Dermis blood vessel endothelial cell (primary cell): ENCODE results near the gene YJEFN3. TPM values are rescaled to one million over a fixed set of nuclear protein-coding genes. Genes with fewer than 3 reads are reported as not detected.

ENCODE experiments used
- DNase-seq: peaks from one replicate; pipeline ENCODE4 v3.0.0; 2010
- total RNA-seq: library from RNA; depleted of rRNA; stranded (reverse); fragments of >200 nt; gene quantifications from 2 replicates; pipeline ENCODE4 v1.2.3, GENCODE V29; 2014

The YJEFN3 gene, protein sequence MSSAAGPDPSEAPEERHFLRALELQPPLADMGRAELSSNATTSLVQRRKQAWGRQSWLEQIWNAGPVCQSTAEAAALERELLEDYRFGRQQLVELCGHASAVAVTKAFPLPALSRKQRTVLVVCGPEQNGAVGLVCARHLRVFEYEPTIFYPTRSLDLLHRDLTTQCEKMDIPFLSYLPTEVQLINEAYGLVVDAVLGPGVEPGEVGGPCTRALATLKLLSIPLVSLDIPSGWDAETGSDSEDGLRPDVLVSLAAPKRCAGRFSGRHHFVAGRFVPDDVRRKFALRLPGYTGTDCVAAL
- total RNA-seq: 0.14 and 0.17 TPM in 2 replicates

DNA sequence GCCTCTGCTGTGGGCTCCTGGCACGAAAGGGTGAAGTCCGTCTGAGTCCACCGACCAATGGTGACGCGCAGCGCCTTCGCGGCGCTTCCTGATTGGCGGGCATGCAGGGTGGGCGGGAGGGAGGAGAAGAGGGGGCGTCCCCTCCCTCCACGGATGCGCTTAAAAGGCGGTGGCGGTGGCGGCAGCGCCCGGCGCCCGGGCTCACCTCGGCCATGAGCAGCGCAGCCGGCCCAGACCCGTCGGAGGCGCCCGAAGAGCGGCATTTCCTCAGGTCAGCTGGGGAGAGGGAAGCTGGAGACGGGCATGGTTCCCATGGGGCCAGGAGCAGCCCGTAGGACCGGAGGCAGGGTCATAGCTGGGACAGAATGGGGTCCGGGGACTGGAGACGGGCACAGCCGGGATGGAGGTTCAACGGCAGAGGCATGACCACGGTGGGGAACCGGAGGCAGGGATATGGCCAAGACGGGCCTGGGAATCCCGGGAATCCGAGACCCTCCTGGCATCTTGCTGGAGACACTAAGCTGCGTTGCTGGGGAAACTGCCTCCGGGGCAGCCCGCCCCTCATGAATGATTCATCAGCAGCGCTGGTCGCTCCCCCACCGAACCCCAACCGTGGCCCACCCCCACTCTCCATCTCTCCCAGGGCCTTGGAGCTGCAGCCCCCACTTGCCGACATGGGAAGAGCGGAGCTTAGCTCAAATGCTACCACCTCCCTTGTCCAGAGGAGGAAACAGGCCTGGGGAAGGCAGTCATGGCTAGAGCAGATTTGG is at the start of gene YJEFN3:
TSS of gene YJEFN3 (plus strand) at position 191 of the 770 bp plus-strand sequence. CDS start at position 213, 22 bp downstream.
- peak; percentile 55 for DNase-seq

DNA sequence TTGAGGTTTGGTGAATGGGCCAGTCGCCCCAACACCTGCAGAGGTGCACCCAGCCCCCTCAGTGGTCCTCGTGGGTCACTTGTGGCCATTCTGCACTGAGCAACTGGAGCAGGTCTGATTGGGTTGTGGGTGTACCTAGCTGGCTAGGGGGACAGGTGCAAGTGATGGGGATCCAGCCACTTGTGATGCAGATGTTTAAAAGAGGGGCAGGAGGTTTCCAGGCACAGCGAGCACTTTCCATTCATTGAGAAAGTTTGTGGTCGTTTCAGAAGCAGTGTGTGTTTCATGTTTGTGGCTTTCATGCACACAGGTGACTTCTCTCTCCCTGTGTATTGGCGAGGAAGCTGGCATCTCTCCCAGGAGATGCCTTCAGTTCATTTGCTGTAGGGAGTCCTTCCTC is 48.0 kb upstream of the YJEFN3 start:
- no peak for DNase-seq

DNA sequence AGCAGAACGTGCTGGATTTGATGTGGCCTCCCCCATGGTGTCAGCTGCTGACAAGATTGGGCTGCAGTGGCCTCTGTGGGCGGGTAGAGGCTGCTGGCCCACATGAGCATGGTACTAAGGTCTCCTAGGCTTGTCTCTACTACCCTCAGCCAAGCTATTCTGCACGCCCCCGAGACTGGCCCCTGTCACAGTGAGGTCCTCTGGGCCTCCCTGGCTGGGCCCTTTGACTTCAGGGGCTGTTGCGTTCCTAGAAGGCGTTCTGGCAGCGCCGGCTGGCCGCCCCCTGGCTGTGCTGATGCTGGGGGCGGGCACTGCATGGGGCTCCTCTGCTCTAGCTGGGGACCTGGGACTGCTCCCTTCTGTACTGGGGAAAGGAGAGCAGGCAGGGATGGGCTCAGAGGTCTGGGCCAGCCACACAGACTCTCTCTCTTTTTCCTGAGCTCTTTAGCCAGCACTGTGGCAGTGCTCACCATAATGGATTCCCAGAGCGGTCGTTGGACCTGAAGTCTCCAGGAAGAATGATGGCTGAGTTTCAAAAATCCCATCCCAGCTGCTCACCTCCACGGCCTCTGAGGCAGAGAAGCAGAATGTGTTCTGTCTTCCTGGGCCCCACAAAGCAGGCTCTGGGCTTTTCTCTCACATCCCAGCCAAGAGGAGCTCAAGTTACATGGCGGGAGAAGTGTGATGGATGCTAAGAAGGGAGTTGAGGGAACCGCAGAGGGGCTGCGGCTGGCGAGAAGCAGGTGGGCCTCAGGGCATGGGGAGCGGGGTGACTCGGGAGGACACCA is 45.7 kb upstream of the YJEFN3 start:
- DNase-seq: no peak

DNA sequence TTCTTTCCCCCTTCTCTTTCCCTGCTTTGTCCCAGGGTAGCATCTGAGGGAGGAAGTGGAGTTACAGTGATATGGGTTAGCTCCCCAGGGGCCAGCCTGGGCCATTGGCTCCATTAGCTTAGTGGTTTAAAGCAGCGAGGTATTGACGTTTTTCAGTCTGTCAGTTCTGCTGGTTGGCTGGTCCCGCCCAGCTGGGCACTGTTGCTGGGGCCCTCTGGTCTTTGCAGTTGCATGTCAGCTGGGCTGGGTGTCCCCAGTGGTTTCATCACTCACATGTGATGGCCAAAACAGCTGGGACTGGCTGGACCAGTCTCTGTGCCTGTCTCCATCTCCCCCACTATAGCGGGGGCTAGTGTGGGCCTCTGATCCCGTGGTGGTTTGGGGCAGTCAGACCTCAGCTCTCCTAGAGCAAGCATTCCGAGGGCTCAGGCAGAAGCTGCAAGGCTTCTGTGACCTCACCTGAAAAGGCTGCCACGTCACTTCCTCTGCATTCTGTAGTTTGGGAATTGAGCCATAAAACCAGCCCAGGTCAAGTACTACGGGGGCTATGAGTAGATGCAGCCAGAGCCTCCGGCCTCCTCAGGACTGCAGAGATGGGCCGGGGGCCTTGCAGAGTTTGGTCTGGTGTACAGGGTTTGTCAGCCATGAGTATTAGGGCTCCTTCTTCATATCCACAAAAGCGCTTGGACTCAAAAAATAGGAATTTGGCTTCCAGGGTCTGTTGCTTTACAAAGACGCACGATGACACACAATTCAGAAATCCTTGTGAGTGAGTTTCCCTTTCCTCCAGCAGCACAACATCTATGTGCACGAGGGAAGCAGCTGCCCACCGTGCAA is 43.3 kb upstream of the YJEFN3 start:
- peak; percentile 59 for DNase-seq

DNA sequence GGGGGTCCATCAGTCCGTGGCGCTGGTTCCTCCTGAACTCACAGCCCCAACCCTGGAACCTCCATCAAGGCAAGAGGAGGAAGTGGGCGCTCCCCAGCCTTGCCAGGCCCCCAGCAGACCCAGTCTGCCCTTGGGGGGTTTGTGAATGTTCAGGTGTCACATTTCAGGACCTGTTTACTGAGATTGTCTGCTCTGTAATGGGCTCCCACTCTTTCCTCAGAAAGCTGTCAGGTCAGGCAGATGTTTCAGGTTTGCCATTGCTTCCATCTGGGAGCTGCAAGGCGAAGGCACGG is 42.8 kb upstream of the YJEFN3 start:
- DNase-seq: no peak

DNA sequence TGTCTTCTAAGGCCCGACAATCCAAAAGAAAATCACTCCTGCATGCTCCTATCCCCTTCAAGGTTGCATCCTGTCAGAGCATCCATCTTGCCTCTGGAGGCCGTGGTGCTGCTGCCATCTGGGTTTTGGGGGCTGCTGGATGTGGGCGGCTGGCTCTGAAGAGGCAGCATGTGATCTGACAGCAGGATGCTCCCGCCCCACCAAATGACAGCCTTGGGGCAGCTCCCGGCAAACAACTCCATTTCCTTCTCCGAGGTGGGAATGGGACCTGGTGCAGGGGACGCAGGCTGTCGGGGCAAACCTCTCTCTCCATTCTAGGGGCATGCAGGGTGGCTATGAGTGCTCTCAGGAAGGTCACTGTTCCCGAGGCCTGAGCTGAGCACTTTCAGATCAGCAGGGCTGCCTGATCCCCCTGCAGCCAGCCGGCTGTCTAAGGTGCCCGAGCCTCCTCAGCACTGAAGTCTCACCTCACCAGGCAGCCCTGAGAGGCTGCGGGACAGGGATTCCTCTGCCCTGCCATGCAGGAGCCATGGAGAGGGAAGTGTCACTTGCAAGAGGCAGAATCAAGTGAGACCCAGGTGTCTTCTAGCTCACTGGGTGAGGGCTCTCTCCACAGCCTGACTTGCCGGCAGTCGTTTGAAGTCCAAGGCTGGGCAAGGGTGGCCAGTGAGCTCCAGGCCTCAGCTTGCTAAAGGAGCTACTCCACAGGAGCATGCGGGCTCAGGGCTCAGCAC is 42.2 kb upstream of the YJEFN3 start:
- DNase-seq: no peak

DNA sequence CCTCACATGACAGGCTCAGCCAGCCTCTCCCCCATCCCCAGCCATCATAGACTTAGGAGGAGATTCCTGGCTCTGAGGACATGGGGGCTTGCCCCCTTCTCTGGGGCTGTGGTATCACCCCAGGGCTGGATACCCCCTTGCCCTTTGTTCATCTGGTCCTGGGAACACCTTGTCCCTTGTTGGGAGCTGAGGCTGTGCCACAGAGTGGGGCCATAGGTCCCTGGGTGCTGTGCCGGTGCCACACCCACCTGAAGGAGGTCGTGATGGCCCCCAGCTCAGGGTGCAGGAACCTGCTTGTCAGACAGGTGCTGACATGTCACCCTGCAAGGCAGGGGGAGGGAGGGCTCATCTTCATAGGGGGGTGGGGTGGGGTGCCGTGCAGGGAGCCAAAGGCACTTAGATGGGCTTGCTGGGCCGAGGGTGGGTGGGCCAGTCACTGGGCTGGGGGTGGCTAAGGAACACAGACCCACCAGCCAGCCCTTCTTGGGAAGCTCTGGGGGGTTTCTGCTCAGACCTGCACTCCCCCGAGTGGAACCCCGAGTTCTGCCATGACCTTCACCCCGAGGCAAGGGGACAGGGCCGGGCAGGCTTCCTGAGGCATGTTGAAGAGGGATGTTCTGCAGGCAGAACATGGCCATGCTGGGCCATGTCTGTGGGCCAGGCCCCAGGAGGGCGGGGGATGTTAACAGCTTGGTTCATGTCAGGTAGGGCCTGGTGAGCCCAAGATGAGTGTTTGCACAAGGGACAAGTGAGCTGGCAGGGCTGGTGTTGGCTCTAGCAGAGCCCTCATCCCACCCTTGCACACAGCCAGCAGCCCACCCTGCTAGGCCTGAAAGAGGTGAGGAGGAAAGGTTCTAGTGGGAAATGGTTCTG is 41.4 kb upstream of the YJEFN3 start:
- no peak for DNase-seq

DNA sequence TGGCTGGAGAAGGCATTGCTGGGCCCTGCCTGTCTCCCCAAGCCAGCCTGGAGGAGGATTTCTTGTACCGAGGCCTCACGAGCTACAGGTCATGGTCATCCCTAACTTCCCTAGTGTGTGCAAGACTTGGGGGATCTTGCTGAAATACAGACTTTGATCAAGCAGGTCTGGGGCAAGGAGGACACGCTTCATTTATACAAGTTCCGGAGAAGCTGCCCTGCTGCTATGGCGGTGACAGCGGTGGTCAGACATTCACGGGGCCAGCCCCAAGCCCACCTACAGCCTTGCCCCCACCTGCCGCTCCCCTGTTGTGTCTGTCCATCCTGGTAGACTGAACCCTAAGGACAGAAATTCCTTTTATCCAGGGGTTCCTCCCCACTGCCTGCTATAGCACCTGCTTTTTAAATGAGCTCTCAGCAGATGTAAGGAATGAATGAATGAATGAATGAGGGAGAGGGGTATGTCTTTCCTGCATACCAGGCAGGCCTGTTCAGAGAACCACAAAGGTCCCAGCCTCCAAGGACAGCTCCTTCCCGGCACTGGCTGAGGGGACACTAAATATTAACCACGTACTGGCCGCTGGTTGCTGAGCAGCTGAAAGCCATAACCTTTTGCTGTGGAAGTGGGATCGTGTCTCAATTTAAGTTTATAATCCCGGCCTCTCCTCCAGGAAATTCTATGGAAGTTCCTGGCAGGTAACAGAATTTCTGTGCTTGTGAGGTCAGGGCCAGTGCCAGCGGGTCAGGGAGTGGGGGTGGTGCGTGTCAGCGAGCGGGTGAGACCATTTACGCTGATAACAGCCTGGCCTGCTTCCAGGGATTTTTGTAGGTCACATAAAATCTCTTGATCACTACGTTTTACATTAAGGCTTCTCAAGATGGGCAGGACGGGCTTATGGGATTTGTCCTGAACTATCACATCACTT is 40.5 kb upstream of the YJEFN3 start:
- peak; percentile 58 for DNase-seq

DNA sequence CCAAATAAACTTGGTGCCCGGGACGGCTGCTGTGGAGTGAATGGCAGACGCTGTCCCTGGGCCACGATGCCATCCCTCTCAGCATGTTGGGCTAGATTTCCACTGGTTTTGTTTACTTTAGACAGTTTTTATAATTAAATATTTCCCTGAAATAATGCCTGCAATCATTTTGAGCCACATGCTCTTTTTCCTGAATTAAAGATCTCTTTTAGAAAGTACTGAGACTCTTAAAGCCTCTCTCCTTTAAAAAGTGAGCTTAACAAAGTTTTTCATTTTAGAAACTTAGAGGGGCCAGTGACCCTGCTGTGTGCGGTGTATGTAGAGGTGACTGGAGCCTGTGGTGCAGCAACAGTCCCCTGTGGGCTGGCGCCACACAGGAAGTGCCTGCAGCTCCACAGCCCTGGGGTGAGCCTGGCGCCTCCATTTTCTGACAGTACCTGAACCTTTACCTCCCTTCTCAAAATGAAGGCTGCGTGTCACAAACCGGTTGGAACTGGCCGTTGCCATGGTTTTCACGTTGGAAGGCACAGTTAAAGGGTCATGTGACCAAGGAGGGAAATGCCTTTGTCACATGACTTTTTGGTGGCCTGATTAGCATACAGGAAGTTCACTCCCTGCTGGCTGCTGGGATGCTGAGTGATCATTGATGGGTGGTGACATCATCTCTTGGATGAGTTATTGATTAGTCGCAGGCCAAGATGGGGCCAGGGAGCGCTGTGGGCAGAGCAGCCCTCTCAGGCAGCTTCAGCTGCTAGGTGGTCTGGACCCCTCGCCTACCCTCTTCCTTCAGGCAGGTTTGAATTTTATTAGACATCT is 39.6 kb upstream of the YJEFN3 start:
- peak; percentile 96 for DNase-seq

DNA sequence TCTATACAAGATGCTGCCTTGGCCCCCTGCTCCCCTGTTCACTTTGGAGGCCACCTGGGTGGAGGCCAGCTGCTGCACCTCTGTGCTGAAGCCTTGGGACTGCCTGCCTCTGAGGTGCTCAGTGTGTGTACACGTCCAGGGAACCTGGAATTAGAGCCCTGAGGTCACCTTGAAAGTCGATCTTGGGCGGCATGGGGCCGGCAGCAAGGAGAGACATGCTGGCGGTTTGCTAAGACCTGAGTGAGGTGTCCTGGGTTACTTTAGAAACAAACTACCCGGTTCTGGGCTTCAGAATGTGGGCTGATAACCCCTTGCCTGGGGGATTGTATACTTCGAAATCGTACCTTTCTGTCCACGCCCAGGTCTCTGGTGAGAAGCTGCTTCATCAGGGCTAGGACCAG is 38.9 kb upstream of the YJEFN3 start:
- no peak for DNase-seq

DNA sequence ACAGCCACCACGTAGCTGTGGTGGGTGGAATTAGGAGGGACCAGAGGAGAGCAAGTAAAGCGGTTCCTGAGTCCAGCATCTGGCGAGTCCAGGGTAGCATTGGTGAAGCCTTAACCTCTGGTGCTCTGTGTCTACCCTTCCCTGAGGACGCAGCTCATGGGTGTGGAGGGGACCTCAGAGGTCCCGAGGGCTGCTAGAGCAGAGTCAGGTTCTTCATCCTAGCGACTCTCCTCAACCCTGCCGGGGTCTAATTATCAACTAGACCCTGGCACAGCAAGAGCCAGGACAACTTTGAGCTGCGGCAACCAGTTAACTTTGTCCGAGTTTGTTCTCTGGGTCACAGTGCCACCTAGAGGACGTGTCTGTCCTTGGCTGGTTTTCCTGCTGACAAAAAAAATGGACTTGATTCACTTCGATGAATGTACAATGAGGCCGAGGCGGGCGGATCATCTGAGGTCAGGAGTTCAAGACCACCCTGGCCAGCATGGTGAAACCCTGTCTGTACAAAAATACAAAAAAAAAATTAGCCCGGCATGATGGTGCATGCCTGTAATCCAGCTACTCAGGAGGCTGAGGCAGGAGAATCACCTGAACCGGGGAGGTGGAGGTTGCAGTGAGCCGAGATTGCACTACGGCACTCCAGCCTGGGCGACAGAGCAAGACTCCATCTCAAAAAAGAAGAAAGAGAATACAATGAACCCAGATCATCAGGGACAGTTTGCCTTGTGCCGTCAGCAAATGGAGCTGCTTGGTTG is 38.3 kb upstream of the YJEFN3 start:
- DNase-seq: peak; percentile 91

DNA sequence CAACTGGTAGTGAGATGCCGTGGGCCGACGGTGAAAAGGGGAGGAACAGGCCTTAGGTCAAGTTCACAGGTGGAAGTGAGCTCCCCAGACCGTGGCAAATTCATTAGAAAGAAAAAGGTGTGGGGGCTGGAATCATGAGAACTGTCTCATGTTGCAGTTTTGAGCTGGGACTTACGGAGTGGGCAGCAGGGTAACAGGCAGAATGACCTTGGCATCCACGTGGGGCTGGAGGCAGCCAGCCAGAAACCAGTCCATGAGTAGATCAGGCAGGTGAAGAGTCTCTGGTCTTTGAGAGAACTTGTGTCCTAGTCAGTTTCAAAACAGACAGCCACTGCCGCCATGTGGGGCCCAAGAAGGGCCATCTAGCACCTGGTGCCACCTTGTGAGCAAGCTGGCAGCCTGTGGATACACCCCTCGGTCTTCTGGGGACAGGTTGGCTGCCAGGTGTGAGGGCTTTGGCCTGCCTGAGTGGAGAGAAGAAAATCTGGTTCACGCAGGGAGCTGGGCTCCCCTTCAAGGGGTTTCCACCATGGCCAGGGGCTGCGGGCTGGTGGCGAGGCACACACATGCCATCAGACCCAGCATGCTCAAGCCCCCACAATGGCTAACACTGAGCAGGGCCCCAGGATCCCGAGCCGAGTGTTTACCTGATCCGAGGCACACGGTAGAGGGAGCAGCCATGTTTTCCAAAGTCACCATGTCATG is 37.2 kb upstream of the YJEFN3 start:
- DNase-seq: no peak

DNA sequence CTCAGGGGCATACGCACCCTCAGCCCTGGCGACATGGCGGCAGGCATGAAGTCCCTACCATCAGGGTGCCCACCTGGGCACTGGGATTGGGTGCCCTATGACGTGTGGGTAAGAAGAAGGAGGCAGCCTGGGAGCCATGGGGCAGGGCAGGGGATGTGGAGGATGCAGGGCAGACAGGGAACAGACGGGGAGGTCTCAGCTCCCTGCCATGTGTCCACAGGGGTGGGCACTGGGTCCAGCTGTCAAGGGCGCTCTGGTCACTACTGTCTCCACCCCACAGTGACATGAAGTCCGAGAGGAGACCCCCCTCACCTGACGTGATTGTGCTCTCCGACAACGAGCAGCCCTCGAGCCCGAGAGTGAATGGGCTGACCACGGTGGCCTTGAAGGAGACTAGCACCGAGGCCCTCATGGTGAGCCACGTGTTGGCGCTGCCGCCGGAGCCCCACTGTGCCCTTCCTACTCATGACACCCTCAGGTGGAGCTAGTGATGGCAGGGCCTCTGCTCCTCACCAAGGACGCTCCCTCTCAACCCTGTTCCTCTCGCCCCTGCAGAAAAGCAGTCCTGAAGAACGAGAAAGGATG is 36.6 kb upstream of the YJEFN3 start:
- no peak for DNase-seq

DNA sequence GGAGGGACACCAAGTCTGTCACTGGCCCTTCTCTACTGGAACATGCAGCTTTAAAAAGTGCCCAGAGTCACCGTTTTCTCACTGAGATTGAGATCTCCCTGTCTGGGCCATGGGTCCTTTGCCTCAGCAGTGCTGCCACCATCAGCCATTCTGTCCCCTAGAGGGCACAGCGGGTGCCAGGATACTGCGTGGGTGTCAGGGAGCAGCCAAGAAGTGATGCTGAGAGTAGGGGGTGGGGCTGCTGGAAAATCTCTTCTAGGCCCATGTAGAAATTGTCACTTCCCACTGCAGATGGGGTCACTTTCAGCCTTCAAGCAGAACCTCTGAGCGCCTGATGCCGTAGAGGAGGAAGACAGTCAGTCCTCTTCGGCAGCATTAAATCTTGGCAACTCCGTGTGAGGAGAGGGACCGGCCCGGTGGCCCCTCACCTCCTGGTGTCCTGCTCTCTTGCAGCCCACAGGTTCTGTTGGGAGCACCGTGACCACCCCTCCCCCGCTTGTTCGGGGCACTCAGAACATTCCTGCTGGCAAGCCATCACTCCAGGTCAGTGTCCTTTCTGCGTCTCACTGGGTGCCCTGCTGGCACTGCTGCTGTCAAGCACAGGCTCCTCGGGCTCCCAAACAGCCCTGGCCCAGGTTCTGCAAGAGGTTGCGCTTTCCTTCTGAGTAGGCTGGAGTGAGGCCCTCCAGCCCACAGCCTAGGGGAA is 34.7 kb upstream of the YJEFN3 start:
- DNase-seq: no peak

DNA sequence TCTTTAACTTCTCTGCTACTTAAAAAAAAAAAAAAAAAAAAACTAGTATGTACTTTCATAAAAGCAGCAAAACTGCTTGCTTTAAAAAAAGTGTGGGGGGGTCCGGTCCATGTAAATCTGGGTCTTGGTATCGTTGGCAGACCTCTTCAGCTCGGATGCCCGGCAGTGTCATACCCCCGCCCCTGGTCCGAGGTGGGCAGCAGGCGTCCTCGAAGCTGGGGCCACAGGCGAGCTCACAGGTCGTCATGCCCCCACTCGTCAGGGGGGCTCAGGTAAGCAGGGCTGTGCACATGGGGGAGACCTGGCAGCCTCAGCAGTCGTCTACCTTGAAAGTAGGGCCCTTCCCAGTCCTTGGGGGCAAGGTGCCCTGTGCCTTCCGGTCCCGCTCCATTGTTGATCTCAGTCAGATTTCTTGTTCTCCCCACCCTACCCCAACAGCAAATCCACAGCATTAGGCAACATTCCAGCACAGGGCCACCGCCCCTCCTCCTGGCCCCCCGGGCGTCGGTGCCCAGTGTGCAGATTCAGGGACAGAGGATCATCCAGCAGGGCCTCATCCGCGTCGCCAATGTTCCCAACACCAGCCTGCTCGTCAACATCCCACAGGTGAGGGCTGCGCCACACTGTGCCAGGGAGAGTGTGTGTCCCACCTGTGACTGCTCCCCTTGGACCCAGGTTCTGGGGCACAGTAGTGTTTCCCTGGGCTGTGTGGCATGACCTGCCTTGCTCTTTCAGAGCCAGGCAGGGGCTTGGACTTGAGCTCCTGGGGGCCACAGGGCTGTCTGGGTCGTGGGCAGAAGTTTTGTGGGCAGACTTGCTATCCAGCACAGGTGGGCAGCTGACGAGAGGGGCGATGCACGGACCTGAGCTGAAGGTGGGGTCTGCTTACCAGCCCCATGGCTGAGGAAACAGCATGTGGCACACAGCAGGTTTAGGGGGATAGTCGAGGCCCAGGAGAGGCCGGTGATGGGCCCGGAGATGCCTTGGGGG is 32.8 kb upstream of the YJEFN3 start:
- DNase-seq: no peak
